C4-2B (cell line): Measurements from ENCODE around the gene PPP2R5C.

Experiments used
- ZFX ChIP-seq: fragments of 450-650 bp; IDR thresholded peaks from 2 replicates; pipeline ENCODE4 v1.6.1; 2017
- TF ChIP-seq, protein P1 (sequence below): fragments of 450-650 bp; conservative IDR thresholded peaks from 2 replicates; pipeline ENCODE4 v1.5.1; 2017; ENCODE audit warnings: mild to moderate bottlenecking

DNA sequence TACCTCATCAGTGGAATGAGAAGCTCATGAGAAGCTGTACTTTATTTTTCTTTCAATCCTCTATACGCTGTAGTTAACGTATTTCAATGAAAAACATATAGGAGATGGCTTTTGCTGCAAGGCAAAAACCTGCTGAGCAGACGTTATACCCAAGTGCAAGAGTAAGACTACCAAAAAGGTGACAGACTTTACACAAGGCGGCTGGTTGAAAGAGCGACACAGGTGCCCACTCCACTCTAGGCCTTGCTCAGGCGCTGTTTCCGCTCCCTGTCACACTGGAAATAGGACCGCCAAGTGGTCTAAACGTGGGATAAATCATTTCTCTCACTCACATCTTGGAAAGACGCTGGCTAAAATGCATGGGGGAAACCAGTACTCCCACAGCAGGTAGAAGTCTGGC lies 54.5 kb downstream of the PPP2R5C start:
- TF ChIP-seq, protein P1, sequence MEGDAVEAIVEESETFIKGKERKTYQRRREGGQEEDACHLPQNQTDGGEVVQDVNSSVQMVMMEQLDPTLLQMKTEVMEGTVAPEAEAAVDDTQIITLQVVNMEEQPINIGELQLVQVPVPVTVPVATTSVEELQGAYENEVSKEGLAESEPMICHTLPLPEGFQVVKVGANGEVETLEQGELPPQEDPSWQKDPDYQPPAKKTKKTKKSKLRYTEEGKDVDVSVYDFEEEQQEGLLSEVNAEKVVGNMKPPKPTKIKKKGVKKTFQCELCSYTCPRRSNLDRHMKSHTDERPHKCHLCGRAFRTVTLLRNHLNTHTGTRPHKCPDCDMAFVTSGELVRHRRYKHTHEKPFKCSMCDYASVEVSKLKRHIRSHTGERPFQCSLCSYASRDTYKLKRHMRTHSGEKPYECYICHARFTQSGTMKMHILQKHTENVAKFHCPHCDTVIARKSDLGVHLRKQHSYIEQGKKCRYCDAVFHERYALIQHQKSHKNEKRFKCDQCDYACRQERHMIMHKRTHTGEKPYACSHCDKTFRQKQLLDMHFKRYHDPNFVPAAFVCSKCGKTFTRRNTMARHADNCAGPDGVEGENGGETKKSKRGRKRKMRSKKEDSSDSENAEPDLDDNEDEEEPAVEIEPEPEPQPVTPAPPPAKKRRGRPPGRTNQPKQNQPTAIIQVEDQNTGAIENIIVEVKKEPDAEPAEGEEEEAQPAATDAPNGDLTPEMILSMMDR, result no peak
- no peak for TF ChIP-seq ZFX
